Activated T-cell treated with anti-CD3 and anti-CD28 coated beads for 1 hour (primary cell): ENCODE data around the gene TAF1L.
"Not testable (repeated sequence)": the region's sequence is repeated elsewhere in the genome, so short reads cannot be mapped to it uniquely, and the experiment has no call there.

Source experiments
- DNase-seq: peaks from one replicate; pipeline ENCODE4 v3.0.0-alpha.2; 2020; ENCODE audit warnings: low read depth

The TAF1L gene, protein sequence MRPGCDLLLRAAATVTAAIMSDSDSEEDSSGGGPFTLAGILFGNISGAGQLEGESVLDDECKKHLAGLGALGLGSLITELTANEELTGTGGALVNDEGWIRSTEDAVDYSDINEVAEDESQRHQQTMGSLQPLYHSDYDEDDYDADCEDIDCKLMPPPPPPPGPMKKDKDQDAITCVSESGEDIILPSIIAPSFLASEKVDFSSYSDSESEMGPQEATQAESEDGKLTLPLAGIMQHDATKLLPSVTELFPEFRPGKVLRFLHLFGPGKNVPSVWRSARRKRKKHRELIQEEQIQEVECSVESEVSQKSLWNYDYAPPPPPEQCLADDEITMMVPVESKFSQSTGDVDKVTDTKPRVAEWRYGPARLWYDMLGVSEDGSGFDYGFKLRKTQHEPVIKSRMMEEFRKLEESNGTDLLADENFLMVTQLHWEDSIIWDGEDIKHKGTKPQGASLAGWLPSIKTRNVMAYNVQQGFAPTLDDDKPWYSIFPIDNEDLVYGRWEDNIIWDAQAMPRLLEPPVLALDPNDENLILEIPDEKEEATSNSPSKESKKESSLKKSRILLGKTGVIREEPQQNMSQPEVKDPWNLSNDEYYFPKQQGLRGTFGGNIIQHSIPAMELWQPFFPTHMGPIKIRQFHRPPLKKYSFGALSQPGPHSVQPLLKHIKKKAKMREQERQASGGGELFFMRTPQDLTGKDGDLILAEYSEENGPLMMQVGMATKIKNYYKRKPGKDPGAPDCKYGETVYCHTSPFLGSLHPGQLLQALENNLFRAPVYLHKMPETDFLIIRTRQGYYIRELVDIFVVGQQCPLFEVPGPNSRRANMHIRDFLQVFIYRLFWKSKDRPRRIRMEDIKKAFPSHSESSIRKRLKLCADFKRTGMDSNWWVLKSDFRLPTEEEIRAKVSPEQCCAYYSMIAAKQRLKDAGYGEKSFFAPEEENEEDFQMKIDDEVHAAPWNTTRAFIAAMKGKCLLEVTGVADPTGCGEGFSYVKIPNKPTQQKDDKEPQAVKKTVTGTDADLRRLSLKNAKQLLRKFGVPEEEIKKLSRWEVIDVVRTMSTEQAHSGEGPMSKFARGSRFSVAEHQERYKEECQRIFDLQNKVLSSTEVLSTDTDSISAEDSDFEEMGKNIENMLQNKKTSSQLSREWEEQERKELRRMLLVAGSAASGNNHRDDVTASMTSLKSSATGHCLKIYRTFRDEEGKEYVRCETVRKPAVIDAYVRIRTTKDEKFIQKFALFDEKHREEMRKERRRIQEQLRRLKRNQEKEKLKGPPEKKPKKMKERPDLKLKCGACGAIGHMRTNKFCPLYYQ (N-terminal part only)

GRCh38 chr9:32635362-32635761, at the start of gene TAF1L:
Gene TAF1L (minus strand): TSS chr9:32635669. CDS start chr9:32635579, 90 bp downstream.
- DNase-seq = no peak

- DNase-seq = no peak
These were observed 46.3 kb upstream of the TAF1L start for GRCh38 chr9:32681751-32682150.

- no peak for DNase-seq
These were observed 42.5 kb upstream of the TAF1L start for GRCh38 chr9:32677931-32678330.

DNA sequence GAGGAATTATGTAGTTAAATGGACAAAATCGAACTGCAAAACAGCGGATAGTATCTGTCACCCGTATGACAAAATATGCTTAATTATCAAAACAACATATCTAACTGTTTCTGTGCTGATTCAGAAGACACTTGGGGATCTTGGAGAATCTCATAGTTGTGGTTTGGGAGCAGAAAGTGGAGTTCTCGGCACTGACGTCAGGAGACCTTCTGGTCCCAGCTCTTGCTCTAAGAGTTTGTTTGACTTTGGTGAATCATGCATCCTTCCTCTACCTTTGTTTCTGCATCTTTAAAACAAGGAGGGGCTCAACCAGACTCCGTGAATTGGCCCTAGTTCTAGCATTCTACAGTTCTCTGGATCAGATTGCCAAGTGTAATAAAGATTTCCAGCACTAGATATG, 37.0 kb upstream of the TAF1L start:
- no peak for DNase-seq

GRCh38 chr9:32671333-32671732, 35.9 kb upstream of the TAF1L start:
- no peak for DNase-seq

- no peak for DNase-seq
These were observed 29.6 kb upstream of the TAF1L start for GRCh38 chr9:32665101-32665500.

DNA sequence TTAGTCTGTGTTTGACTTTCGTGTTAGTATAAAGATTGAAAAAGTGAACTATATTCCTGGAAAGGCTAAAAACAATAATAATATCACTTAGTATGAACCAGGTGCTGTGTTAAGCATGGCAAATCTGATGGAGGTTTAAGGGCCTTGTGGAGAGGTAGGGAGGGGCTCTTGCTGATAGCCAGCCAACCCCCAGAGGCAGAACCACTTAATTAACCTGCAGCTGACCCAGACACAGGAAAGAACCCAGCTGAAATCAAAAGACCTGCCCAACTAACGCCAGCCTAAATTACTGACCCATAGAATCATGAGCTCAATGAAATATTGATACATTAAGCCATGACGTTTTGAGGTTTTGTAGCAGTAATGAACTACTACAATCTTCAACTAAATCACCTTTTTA, 28.3 kb upstream of the TAF1L start:
- no peak for DNase-seq

- DNase-seq = no peak
These were observed 12.2 kb upstream of the TAF1L start for GRCh38 chr9:32647671-32648070.

DNA sequence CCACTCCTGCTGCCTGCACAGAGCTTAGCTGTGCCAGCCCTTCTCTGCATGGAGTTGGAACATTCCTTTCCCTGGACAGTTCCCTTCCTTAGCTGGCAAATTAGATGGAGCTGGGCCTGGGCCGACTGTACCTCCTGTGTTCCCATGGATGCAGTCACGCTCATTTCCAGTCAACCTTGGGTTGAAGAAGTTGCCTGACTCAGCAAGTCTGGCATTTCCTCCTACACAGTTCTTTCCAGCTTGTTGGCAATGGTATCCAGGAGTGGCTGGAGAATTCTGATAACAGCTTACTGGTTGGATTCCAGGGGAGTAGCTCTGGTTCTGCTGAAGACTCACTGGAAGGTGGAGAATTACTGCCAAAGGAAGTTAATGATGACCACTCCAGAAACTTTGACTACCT, 9.2 kb upstream of the TAF1L start:
- DNase-seq = no peak

DNA sequence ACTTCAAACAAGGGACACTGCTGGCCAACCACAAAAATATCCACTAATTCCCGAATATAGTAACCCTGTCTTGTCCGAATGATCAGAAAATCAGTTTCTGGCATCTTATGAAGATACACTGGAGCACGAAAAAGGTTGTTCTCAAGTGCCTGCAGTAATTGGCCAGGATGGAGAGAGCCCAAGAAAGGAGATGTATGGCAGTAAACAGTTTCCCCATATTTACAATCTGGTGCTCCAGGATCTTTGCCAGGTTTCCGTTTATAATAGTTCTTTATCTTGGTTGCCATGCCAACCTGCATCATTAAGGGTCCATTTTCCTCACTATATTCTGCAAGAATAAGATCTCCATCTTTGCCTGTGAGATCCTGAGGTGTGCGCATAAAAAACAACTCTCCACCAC, 2.3 kb downstream of the TAF1L start:
- DNase-seq = not testable (repeated sequence)

DNA sequence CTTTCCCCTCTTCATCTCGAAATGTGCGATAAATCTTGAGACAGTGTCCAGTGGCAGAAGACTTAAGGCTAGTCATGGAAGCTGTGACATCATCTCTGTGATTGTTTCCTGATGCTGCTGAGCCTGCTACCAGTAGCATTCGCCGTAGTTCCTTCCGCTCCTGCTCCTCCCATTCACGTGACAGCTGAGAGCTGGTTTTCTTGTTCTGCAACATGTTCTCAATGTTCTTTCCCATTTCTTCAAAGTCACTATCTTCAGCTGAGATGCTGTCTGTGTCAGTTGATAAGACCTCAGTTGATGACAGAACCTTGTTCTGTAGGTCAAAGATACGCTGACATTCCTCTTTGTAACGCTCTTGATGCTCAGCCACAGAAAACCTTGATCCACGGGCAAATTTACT, 3.5 kb downstream of the TAF1L start:
- no peak for DNase-seq

- no peak for DNase-seq
These were observed 8.0 kb downstream of the TAF1L start for GRCh38 chr9:32627394-32627954.

GRCh38 chr9:32625320-32625719, 10.1 kb downstream of the TAF1L start:
- DNase-seq = no peak

DNA sequence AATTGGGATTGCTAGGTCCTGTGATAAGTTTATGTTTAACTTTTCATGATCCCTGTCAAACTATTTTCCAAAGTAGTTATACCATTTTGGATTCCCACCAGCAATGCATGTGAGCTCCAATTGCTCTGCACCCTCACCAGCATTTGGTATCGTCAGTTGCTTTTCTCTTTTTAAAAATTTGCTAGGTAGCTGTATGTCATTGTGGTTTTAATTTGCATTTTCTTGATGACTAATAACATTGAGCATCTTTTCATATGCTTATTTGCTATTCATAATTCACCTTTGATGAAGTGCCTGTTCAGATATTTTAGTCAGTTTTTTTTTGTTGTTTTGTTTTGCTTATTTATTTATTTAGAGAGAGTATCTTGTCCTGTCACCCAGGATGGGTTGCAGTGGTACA, 12.5 kb downstream of the TAF1L start:
- no peak for DNase-seq

DNA sequence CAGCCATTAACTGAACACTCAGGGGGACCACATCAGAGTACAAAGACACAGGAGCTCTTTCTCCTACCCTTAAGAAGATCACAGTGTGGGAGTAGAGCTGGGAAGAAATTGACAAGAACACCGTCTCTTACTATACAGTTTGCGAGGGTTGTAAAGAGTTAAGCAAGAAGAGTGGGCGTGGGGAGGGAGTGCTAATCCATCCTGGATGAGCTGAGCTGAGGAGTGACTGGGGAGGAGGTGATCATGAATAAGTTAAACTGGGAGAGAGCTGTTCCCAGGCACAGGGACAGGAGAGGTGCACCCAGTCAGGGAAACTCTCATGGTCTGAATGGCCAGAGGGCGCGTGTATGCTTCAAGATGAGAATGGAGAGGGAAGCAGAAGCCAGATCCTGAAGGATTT, 17.2 kb downstream of the TAF1L start:
- no peak for DNase-seq

- no peak for DNase-seq
These were observed 28.7 kb downstream of the TAF1L start for GRCh38 chr9:32606811-32607210.

DNA sequence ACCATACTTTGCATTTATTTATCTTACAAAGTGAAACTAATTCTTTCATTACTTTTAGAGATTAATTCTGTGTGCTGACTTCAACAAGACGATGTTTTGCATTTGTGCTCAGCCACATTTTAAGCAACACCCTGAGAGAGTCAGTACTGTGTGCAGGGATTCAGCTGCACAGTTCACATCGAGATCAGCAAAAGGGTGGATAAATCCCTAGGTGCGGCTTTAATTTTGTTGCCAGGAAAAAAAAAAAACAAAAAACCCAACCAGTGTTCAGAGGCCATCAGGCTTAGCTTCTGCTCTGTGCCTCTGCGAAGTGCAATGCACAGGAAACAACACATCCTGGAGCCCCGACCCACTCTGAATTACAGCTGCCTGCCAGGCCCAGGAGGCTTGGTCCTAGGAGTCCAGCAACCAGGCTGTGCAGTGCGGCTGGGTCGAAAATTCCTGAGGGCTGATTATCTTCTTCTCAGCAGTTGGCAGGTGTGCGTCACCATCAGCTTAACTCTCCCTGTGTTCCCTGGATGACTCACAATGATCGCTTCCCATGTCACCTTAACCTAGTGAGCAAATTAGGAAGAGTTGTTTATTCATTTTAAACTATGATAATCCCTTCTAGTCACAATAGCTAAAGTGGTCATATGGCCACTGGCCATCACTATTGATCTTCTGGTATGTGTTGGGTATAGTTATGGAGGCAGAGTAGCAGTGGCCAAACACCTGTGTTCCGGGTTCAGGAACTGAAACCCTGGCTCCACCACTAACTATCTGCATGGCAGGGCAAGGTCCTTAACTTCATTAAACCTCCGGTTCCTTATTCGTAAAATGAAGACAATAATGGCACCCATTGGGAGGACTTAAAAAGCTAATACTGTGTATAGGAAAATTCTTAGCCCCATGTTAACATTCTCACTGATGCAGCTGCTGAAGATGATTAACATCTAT, 31.3 kb downstream of the TAF1L start:
- no peak for DNase-seq

GRCh38 chr9:32599021-32599420, 36.4 kb downstream of the TAF1L start:
- not testable (repeated sequence) for DNase-seq

DNA sequence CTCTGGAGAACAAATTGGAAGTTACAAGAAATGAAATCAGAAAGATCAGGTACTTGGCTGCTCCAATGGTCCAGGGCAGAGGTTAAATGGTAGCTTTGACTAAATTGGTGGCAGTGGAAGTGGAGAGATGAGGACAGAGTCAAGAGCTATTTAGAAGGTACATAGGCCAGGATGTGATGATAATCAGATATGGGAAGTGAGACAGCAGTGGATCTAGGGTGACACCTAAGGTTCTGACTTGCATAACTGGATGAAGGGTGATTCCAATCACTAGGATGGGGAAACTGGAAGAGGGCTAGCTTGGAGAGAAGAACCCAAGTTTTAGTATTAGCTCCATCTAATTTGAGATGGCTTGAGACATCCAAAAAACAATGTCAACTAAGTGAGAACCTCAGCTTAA, 38.5 kb downstream of the TAF1L start:
- no peak for DNase-seq

GRCh38 chr9:32596096-32596865, 39.2 kb downstream of the TAF1L start:
- no peak for DNase-seq
